SHP77 (cell line): ENCODE results near the gene GMCL1.
"Not testable (repeated sequence)": the region's sequence is repeated elsewhere in the genome, so short reads cannot be mapped to it uniquely, and the experiment has no call there.

Experiments used
- DNase-seq, 2 experiments: peaks; one replicate each; lab custom pipeline; 2025; lab: John Stamatoyannopoulos, UW

Gene GMCL1

GRCh38 chr2:69829256-69830044, at the start of gene GMCL1:
GMCL1 (plus strand) TSS chr2:69829660; CDS start chr2:69829893, 233 bp downstream.
- peak; percentile 66 to 83 for DNase-seq

GRCh38 chr2:69780921-69781320, 48.5 kb upstream of the GMCL1 start:
- DNase-seq = no peak

GRCh38 chr2:69781321-69782248, 47.9 kb upstream of the GMCL1 start:
- peak in 1 of 2 experiments; percentile 13 for DNase-seq

GRCh38 chr2:69784228-69784627, 45.2 kb upstream of the GMCL1 start:
- DNase-seq = no peak

GRCh38 chr2:69785358-69785757, 44.1 kb upstream of the GMCL1 start:
- no peak for DNase-seq

- no peak for DNase-seq
Measured at GRCh38 chr2:69786052-69786560, 43.4 kb upstream of the GMCL1 start.

GRCh38 chr2:69789175-69789721, 40.2 kb upstream of the GMCL1 start:
- no peak for DNase-seq

- DNase-seq = no peak
Measured at GRCh38 chr2:69789772-69790600, 39.5 kb upstream of the GMCL1 start.

GRCh38 chr2:69790601-69790959, 38.9 kb upstream of the GMCL1 start:
- DNase-seq = no peak

GRCh38 chr2:69791045-69791444, 38.4 kb upstream of the GMCL1 start:
- no peak for DNase-seq

GRCh38 chr2:69796174-69796573, 33.3 kb upstream of the GMCL1 start:
- DNase-seq = no peak

GRCh38 chr2:69797235-69797634, 32.2 kb upstream of the GMCL1 start:
- no peak for DNase-seq

GRCh38 chr2:69797836-69798289, 31.6 kb upstream of the GMCL1 start:
- no peak for DNase-seq

- no peak for DNase-seq
Measured at GRCh38 chr2:69798290-69798908, 31.1 kb upstream of the GMCL1 start.

- DNase-seq = no peak
Measured at GRCh38 chr2:69798909-69799526, 30.4 kb upstream of the GMCL1 start.

- DNase-seq = no peak
Measured at GRCh38 chr2:69801745-69802290, 27.6 kb upstream of the GMCL1 start.

GRCh38 chr2:69802781-69803367, 26.6 kb upstream of the GMCL1 start:
- DNase-seq = not testable (repeated sequence)

- DNase-seq = no peak
Measured at GRCh38 chr2:69804416-69804815, 25.0 kb upstream of the GMCL1 start.

GRCh38 chr2:69805887-69806286, 23.6 kb upstream of the GMCL1 start:
- DNase-seq = no peak
